GM18870 (cell line): Measurements from ENCODE around the gene PRR18.

Experiments used
- ATAC-seq: cut with Tn5 transposase; IDR thresholded peaks from one replicate; pipeline ENCODE4 v1.9.1; 2021; ENCODE audit warnings: moderate library complexity; ENCODE audit not compliant: unreplicated experiment

PRR18 gene

DNA sequence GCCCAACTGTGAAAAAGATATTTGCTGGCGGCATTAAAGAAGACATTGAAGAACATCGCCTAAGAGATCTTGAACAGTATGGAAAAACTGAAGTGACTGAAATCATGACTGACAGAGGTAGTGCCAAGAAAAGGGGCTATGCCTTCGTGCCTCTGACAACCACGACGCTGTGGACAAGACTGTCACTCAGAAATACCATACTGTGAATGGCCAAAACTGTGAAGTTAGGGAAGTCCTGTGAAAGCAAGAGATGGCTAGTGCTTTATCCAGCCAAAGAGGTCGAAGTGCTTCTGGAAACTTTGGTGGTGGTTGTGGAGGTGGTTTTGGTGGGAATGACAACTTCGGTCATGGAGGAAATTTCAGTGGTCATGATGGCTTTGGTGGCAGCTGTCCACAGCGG is 26.7 kb upstream of the PRR18 start:
- ATAC-seq, result no peak

- ATAC-seq, result peak; percentile 84
Measured at GRCh38 chr6:166333172-166333995, 25.2 kb upstream of the PRR18 start.

GRCh38 chr6:166331503-166332415 is 23.6 kb upstream of the PRR18 start:
- no peak for ATAC-seq

DNA sequence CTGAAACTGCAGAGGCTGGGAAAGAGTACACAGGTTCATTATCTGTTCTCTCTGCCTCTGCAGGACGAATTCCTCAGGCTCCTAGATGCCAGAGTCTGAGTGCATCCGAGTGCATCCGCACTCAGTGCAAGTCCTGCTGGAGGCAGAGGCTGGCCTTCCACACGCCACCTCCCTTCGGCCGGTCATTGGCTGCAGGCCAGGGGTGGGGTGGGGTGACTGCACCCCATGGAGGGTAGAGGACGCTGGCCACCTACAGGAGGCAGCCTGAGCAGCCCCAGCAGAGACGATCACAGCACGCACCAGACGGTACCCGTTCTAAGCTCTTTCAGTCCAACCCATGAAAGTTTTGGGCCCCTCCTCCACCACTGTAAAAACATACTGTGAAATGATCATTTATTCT is 22.4 kb upstream of the PRR18 start:
- ATAC-seq, result no peak

DNA sequence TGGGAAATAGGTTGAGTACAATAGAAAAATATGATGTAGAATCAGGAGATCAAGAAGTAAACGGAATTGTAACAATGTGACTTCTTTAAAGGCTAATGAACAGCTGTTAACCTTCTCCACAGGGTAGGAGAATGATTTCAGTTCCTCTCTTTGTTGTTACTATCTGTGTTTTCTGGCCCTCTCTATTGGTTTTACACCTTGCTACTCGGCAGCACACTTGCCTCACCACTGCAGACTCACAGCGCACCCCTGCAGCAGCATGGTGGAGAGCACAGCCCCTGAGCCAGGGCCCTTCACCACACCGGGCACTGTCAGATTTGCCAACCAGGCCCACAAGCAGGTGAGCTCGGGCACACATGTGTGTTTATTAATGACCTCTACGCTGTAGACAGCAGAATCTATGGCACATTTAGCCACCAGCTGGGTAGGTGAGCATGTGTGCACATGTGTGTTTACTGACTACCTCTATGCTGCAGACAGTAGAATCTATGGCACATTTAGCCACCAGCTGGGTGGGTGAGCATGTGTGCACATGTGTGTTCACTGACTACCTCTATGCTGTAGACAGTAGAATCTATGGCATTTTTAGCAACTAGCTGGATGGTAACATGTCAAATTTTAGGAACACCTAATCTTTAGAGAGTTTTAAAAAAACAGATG is 17.3 kb upstream of the PRR18 start:
- peak; percentile 69 for ATAC-seq

DNA sequence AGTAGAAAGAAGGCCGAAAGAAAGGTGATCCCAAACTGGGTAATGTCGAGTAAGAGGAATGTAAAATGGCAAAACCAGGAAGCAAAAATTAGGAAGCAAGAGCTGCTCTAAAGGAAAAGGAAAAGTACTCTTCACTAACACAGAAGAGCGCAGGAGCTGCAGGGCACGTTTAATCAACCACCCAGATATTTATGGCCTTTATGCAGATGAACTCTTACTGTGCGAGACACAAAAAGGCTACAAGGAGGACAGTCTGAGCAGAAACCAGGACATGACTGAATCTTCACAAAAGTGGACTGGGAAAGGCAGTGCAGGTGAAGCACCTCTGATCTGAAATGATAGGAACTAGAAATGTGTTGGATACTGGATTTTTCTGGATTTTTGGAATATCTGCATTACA is 15.2 kb upstream of the PRR18 start:
- ATAC-seq, result no peak

- no peak for ATAC-seq
Measured at GRCh38 chr6:166318649-166319600, 10.7 kb upstream of the PRR18 start.

GRCh38 chr6:166318227-166318626 is 10.0 kb upstream of the PRR18 start:
- no peak for ATAC-seq

DNA sequence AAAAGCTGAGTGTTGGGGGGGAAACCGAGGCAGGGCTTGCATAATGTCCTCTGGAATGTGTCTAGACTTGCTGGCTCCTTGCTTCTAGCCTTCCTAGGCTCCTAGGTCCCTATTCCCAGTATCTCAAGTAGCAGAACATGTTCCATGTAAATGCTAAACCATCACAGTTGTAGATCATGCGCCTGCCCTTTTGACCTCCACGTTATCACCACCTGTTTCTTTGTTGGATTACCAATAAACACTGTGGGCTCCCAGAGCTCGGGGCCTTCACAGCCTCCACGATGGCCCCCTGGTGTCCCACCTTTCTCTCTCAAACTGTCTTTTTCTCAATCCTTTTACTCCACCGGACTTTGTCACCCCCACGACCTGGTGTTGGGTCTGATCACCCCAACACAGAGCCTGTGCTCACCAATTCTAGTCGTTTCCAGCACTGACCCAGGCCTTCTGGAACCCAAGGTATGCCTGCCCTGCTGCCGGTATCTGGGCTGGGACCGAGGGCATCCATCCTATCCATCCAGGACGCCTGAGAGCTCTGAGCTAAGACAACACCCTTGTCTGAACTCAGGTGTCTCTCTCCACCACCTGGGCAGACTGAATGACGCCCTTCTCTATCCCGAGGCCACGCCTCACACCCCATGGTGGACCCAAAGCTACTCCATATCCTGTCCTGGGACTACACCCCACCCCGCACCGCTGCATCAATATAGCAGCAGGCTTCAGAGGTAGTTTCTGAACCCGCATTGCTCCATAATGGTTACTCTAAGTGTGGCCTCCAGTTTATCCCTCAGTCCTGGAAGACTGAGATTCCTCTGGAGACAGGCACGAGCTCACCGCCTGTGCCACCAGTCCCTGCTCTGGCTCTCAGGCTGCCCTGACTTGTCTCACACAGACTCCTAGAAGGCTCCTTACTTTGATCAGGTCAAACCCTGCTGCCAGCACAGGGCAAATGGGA is 9.3 kb upstream of the PRR18 start:
- ATAC-seq, result no peak

- ATAC-seq, result no peak
Measured at GRCh38 chr6:166315436-166315835, 7.2 kb upstream of the PRR18 start.

GRCh38 chr6:166314454-166314853 is 6.3 kb upstream of the PRR18 start:
- no peak for ATAC-seq

- peak; percentile 51 for ATAC-seq
Measured at GRCh38 chr6:166313255-166314070, 5.3 kb upstream of the PRR18 start.

GRCh38 chr6:166312832-166313231 is 4.6 kb upstream of the PRR18 start:
- no peak for ATAC-seq

DNA sequence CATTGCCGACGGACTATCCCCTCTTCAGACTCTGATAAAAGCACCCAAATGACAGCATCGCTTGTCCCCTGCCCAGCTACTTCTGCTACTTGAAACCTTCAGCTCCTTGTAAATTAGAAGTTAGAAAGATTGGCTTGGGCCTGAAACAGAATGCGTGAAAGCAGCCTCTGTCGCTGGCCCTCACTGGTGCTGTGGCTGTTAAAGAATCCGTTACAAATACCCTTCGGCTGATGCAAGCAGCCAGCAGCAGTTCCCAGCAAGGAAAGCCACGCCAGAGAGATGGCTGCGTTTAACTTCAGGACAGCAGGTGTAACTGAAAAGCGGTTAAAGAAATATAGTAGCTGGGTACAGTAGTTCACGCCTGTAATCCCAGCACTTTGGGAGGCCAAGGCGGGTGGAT is 2.4 kb upstream of the PRR18 start:
- no peak for ATAC-seq

DNA sequence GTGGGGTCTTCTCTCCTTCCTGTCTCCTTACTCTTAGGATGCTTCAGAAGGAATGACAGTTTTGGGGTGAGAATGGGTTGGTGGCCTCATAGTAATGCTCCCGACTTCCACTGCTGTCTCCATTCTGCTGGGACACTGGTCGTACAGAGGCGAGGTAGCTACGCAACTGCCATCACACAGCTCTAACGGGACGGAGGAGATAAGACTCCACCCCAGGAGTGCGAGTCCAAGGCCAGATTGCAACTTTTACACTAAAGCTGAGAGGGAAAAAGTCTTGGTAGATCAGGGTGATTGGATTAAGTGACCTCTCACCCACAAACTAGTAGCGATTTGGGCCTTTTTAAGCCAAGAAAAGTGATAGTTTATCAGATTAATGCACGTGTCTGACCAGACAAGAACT is 1.8 kb upstream of the PRR18 start:
- ATAC-seq, result no peak

- ATAC-seq, result no peak
Measured at GRCh38 chr6:166308769-166309589, 787 bp upstream of the PRR18 start.
